Liver (tissue), 9 donors: ENCODE results near the gene ZBTB18. TPM values are rescaled to one million over a fixed set of nuclear protein-coding genes. Genes with fewer than 3 reads are reported as not detected.

ENCODE experiments used
- DNase-seq: peaks from one replicate; pipeline ENCODE4 v3.0.0-alpha.2; 2017; ENCODE audit warnings: low spot score
- H3K27ac ChIP-seq, 2 donors: one replicate each; pipeline ENCODE4 v1.7.0; 2013; ENCODE audit warnings: inconsistent platforms in 2 of 2, low read length in 2 of 2, control low read depth in 1 of 2, low read depth in 1 of 2, mild to moderate bottlenecking in 1 of 2
- H3K27me3 ChIP-seq, 4 donors: one replicate each; pipeline versions ENCODE4 v1.6.1 to v1.7.0; 2013; ENCODE audit warnings: low read length in 3 of 4, inconsistent platforms in 1 of 4, mild to moderate bottlenecking in 1 of 4, moderate library complexity in 1 of 4; ENCODE audit not compliant: control insufficient read depth in 4 of 4, insufficient read depth in 4 of 4
- H3K36me3 ChIP-seq, 4 donors: one replicate each; pipeline versions ENCODE4 v1.6.1 to v1.7.0; 2013; ENCODE audit warnings: low read length in 3 of 4, mild to moderate bottlenecking in 3 of 4, low read depth in 1 of 4, moderate library complexity in 1 of 4; ENCODE audit not compliant: control insufficient read depth in 4 of 4, insufficient read depth in 3 of 4
- H3K4me1 ChIP-seq, 4 donors: one replicate each; pipeline versions ENCODE4 v1.6.1 to v1.7.0; 2013; ENCODE audit warnings: low read length in 3 of 4, mild to moderate bottlenecking in 3 of 4, moderate library complexity in 1 of 4; ENCODE audit not compliant: control insufficient read depth in 4 of 4, insufficient read depth in 4 of 4
- H3K4me3 ChIP-seq, 3 donors: one replicate each; pipeline versions ENCODE4 v1.6.1 to v1.7.0; 2013; ENCODE audit warnings: low read length in 3 of 3, control low read depth in 1 of 3, low read depth in 1 of 3, mild to moderate bottlenecking in 1 of 3
- H3K9ac ChIP-seq, 2 donors: one replicate each; pipeline ENCODE4 v1.7.0; 2013; ENCODE audit warnings: low read length in 2 of 2, mild to moderate bottlenecking in 2 of 2, moderate library complexity in 2 of 2, control low read depth in 1 of 2, low read depth in 1 of 2
- H3K9me3 ChIP-seq, 4 donors: one replicate each; pipeline versions ENCODE4 v1.6.1 to v1.7.0; 2013; ENCODE audit warnings: low read length in 3 of 4; ENCODE audit not compliant: control insufficient read depth in 4 of 4
- EGR1 ChIP-seq, 2 donors: IDR thresholded peaks; 2 replicates each; pipeline ENCODE4 v1.6.1; 2016 to 2018; ENCODE audit warnings: antibody characterized with exemption in 2 of 2, low read depth in 2 of 2
- FOXA1 ChIP-seq: IDR thresholded peaks from 2 replicates; pipeline ENCODE4 v1.6.1; 2016; ENCODE audit warnings: antibody characterized with exemption
- FOXA2 ChIP-seq: IDR thresholded peaks from 2 replicates; pipeline ENCODE4 v1.6.1; 2016; ENCODE audit warnings: antibody characterized with exemption
- GABPA ChIP-seq, 2 donors: IDR thresholded peaks in 1 of 2; conservative IDR thresholded peaks in 1 of 2; 2 replicates each; pipeline ENCODE4 v1.6.1; 2016; ENCODE audit warnings: antibody characterized with exemption in 2 of 2, mild to moderate bottlenecking in 1 of 2, moderate library complexity in 1 of 2
- HNF4A ChIP-seq, 2 donors: conservative IDR thresholded peaks; 2 replicates each; pipeline ENCODE4 v1.6.1; 2016; ENCODE audit warnings: antibody characterized with exemption in 2 of 2, mild to moderate bottlenecking in 2 of 2
- HNF4G ChIP-seq: IDR thresholded peaks from 2 replicates; pipeline ENCODE4 v1.6.1; 2016; ENCODE audit warnings: antibody characterized with exemption
- JUND ChIP-seq, 2 donors: IDR thresholded peaks; 2 replicates each; pipeline ENCODE4 v1.6.1; 2016; ENCODE audit warnings: antibody characterized with exemption in 2 of 2
- RXRA ChIP-seq, 2 donors: IDR thresholded peaks; 2 replicates each; pipeline ENCODE4 v1.6.1; 2017 to 2018; ENCODE audit warnings: antibody characterized with exemption in 2 of 2, mild to moderate bottlenecking in 1 of 2
- SP1 ChIP-seq: IDR thresholded peaks from 2 replicates; pipeline ENCODE4 v1.6.1; 2018; ENCODE audit warnings: antibody characterized with exemption, mild to moderate bottlenecking
- YY1 ChIP-seq: IDR thresholded peaks from 2 replicates; pipeline ENCODE4 v1.6.1; 2016; ENCODE audit warnings: antibody characterized with exemption, mild to moderate bottlenecking
- WGBS: extraction: QIAGEN DNeasy Blood & Tissue Kit; methylation state at CpG from one replicate; pipeline ENCODE4 v1.1.7; 2013; 5-methylcytosine and 5-hydroxymethylcytosine counted together
- polyA plus RNA-seq, 2 donors: library from polyadenylated mRNA; stranded (reverse) in 1 of 2; unstranded in 1 of 2; fragments of 200-250 nt in 1 of 2; fragments of >200 nt in 1 of 2; fragmentation: Nextera tagmentation in 1 of 2; extraction: Ambion mirVana in 1 of 2; gene quantifications; one replicate each; pipeline versions ENCODE4 v1.2.1 to v1.2.3, GENCODE V29; 2013 to 2015
- total RNA-seq, 2 donors: library from RNA; depleted of rRNA; stranded (reverse); fragments of >200 nt; gene quantifications; one replicate each; pipeline ENCODE4 v1.2.3, GENCODE V29; 2014
- TF ChIP-seq, protein P1 (sequence below): IDR thresholded peaks from 2 replicates; pipeline ENCODE4 v1.6.1; 2016; ENCODE audit warnings: antibody characterized with exemption
- TF ChIP-seq, protein P2 (sequence below): IDR thresholded peaks from 2 replicates; pipeline ENCODE4 v1.6.1; 2016; ENCODE audit warnings: antibody characterized with exemption, mild to moderate bottlenecking
- TF ChIP-seq, protein P3 (sequence below): fragments of 150-350 bp; IDR thresholded peaks from 2 replicates; pipeline ENCODE4 v1.5.1; 2017; ENCODE audit warnings: improper control_type of control experiment, low read depth, low read length; ENCODE audit not compliant: missing input control
- donor health status: healthy.
- donor health status: healthy.
- donor health status: healthy.
- donor health status: healthy.
- donor health status: healthy.

ZBTB18 gene
- total and polyA plus RNA-seq, 4 donors = 1.2 to 18.3 (median 5.7) TPM

DNA sequence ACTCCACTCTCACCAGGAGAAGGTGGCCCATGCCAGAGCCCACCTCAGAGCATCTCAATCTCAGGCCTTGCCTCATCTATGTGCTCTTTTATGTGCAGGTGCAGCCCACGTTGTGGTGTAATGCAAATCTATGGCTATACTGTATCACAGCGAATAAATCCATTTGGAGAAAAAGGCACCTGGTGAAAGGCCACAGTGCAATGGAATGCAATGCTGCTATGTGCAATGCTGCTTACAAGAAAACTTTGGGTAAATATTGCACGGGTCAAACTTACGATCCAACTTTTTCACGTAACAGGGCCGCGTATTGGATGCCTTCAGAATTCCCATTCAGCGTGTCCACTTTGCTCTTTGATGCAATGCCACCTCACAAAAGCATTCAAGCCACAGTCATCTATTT is 13.5 kb downstream of the ZBTB18 start:
- Histone ChIP-seq H3K9me3 (no peaks in the 10 kb centered on the region), H3K9ac (no peak overlapping the region), H3K4me1 (peaks cover 6 to 49% (median 25%) of the 10 kb centered on the region in 4 donors), H3K4me3 (no peak overlapping the region), H3K27ac (peak overlapping the region in 1 of 2 donors; percentile 35), H3K27me3 (no peaks in the 10 kb centered on the region), H3K36me3 (no peaks in the 10 kb centered on the region)
- no peak for DNase-seq
- WGBS = 40% methylated on average over 8 of the region's 8 CpGs
- TF ChIP-seq FOXA2 = peak; percentile 53
- TF ChIP-seq, protein P1, sequence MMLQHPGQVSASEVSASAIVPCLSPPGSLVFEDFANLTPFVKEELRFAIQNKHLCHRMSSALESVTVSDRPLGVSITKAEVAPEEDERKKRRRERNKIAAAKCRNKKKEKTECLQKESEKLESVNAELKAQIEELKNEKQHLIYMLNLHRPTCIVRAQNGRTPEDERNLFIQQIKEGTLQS = no peak
- no peak for TF ChIP-seq EGR1 (IDR thresholded peaks at IDR 0.05; ENCODE audit: low read depth in 2 of 2)
- TF ChIP-seq, protein P2, sequence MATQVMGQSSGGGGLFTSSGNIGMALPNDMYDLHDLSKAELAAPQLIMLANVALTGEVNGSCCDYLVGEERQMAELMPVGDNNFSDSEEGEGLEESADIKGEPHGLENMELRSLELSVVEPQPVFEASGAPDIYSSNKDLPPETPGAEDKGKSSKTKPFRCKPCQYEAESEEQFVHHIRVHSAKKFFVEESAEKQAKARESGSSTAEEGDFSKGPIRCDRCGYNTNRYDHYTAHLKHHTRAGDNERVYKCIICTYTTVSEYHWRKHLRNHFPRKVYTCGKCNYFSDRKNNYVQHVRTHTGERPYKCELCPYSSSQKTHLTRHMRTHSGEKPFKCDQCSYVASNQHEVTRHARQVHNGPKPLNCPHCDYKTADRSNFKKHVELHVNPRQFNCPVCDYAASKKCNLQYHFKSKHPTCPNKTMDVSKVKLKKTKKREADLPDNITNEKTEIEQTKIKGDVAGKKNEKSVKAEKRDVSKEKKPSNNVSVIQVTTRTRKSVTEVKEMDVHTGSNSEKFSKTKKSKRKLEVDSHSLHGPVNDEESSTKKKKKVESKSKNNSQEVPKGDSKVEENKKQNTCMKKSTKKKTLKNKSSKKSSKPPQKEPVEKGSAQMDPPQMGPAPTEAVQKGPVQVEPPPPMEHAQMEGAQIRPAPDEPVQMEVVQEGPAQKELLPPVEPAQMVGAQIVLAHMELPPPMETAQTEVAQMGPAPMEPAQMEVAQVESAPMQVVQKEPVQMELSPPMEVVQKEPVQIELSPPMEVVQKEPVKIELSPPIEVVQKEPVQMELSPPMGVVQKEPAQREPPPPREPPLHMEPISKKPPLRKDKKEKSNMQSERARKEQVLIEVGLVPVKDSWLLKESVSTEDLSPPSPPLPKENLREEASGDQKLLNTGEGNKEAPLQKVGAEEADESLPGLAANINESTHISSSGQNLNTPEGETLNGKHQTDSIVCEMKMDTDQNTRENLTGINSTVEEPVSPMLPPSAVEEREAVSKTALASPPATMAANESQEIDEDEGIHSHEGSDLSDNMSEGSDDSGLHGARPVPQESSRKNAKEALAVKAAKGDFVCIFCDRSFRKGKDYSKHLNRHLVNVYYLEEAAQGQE = no peak
- peak in 1 of 2 donors; percentile 49 for TF ChIP-seq HNF4A (conservative IDR thresholded peaks at IDR 0.05)
- TF ChIP-seq SP1 = no peak
- TF ChIP-seq RXRA (IDR thresholded peaks at IDR 0.05) = peak in 1 of 2 donors; percentile 67
- TF ChIP-seq GABPA (IDR thresholded peaks at IDR 0.05 in 1 of 2, conservative IDR thresholded peaks at IDR 0.05 in 1 of 2) = no peak
- TF ChIP-seq FOXA1 = peak; percentile 44
- TF ChIP-seq YY1 = no peak
- TF ChIP-seq, protein P3, sequence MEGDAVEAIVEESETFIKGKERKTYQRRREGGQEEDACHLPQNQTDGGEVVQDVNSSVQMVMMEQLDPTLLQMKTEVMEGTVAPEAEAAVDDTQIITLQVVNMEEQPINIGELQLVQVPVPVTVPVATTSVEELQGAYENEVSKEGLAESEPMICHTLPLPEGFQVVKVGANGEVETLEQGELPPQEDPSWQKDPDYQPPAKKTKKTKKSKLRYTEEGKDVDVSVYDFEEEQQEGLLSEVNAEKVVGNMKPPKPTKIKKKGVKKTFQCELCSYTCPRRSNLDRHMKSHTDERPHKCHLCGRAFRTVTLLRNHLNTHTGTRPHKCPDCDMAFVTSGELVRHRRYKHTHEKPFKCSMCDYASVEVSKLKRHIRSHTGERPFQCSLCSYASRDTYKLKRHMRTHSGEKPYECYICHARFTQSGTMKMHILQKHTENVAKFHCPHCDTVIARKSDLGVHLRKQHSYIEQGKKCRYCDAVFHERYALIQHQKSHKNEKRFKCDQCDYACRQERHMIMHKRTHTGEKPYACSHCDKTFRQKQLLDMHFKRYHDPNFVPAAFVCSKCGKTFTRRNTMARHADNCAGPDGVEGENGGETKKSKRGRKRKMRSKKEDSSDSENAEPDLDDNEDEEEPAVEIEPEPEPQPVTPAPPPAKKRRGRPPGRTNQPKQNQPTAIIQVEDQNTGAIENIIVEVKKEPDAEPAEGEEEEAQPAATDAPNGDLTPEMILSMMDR = no peak
- peak in 1 of 2 donors; percentile 24 for TF ChIP-seq JUND (IDR thresholded peaks at IDR 0.05)

DNA sequence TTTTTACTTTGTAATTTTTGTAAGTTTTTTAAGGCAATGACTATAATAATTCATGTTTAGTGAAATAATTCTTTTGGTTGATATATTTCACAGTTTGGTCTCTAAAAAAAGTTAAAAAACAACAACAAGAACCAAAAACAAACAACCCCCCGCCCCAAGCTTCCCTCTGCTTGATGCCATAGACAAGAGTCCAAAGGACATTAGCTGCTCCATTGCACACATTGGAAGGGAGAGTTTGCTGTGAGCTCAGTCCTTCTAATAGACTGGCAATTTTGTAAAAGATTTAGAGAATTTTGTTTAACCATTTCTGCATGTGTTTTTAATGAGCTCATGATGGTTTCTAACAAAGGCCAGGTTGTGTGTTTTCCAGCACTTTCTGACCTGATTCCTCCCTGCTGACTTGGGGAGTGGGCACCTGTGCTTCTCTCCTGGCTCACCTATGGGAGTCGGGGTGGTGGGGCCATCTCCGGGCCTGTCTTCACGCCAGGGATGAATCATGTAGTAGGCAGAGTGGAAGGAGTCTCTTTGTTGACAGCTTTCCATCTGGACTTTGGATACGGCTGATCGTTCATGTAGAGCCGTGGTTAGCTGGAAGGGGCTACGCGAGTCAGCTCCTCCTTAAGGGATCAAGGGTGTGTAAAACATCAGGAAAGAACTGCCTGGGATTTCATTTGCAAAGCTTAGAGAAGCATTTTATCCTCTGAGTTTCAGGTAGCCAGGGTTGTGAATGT is 14.1 kb downstream of the ZBTB18 start:
- no peak for DNase-seq
- peak; percentile 50 for TF ChIP-seq HNF4G
- peak; percentile 32 for TF ChIP-seq SP1
- TF ChIP-seq HNF4A (conservative IDR thresholded peaks at IDR 0.05) = peak; percentile 67 to 71
- TF ChIP-seq JUND (IDR thresholded peaks at IDR 0.05) = no peak
- H3K9me3 ChIP-seq = no peaks in the 10 kb centered on the region
- H3K27ac ChIP-seq = peak overlapping the region; percentile 35 to 40
- H3K36me3 ChIP-seq = no peaks in the 10 kb centered on the region
- no peak overlapping the region for H3K9ac ChIP-seq
- H3K4me3 ChIP-seq = peak overlapping the region in 1 of 3 donors; percentile 5
- 33% methylated on average over 9 of the region's 9 CpGs for WGBS
- H3K4me1 ChIP-seq = peaks cover 6 to 49% (median 25%) of the 10 kb centered on the region in 4 donors
- no peaks in the 10 kb centered on the region for H3K27me3 ChIP-seq
